HFF-Myc (cell line): ENCODE measurements around the gene RASGRF1.
A peak's percentile ranks its signal among the peaks of the same experiment; 100 is the strongest.

Source experiments
- DNase-seq: peaks from one replicate; pipeline ENCODE4 v3.0.0-alpha.2; 2011; ENCODE audit warnings: low read depth; ENCODE audit errors: extremely low read depth
- H3K4me3 ChIP-seq: replicated peaks from 2 replicates; pipeline ENCODE4 v1.5.1; 2011; ENCODE audit warnings: low read depth, mild to moderate bottlenecking, control low read depth, low read length
- CTCF ChIP-seq: IDR thresholded peaks from 2 replicates; pipeline ENCODE4 v1.5.1; 2012; ENCODE audit warnings: mild to moderate bottlenecking, low read depth, low read length, control low read depth; ENCODE audit errors: missing control alignments

Gene RASGRF1

DNA sequence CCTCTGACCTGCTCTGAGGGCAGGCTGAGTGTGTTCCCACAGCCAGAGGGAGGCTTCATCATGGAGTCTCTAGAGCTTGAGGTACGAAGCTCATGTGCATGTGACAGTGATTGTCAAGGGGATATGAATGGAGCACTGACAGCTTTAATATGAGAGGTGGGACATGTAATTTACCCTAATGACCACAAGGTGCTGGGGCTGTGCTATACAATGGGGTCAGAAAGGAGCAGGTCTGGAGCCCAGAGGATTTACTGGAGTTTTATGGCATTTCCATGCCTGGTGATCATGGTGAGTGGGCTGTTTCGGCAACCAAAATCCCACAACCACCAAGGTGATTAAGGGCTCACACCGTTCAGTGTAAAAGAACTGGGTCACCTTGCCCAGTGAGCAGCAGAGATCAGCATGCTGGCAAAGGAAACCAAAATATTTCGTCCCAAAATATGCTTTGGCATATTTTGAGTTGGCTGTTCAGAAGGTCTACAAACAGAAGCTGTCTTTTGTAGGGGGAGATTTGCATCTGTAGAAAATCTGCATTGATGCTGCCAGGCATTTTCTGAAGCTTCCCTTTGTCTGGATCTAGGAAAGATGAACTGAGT lies 40.1 kb upstream of the RASGRF1 start:
- DNase-seq: no peak
- peak; percentile 12 for TF ChIP-seq CTCF
- H3K4me3 ChIP-seq: no peak overlapping the region

DNA sequence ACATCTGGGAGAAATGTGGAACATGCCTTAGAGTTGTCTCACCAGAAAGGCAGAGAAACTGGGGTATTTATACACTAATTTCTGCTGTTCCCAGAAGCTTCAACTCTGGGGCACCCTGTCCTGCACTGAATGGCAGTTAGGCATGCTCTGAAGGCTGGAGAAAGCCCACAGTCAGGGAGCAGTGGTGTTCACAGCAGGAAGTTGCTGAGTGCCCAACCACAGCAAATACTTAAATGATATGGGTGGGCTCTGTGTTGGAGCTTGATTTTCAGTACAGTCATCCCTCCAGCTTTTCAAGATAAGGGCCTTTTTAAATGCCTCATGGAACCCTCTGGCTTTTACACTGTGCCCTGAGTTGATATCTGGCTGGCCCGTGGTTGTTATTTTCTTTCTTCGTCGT lies 38.7 kb upstream of the RASGRF1 start:
- no peak for TF ChIP-seq CTCF
- no peak overlapping the region for H3K4me3 ChIP-seq
- no peak for DNase-seq

DNA sequence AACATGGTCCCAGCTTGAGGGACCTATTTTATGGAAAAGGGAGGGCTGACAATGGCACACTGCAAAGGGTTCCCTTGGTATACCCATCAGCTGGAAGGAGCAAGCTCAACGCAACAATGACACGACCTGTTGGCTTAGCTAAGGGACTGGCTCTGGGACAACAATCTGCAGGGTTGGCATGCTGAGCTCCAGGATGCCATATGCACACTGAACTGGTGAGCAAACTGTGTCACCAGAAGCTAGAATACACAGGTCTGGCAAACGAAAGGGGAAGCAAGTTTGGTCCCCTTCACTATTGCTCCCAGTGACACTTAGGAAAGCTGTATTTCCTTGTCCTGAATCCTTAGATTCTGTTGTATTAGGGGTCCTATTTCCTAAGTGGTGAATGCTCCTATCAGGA lies 38.0 kb upstream of the RASGRF1 start:
- no peak for DNase-seq
- H3K4me3 ChIP-seq: no peak overlapping the region
- TF ChIP-seq CTCF: no peak

DNA sequence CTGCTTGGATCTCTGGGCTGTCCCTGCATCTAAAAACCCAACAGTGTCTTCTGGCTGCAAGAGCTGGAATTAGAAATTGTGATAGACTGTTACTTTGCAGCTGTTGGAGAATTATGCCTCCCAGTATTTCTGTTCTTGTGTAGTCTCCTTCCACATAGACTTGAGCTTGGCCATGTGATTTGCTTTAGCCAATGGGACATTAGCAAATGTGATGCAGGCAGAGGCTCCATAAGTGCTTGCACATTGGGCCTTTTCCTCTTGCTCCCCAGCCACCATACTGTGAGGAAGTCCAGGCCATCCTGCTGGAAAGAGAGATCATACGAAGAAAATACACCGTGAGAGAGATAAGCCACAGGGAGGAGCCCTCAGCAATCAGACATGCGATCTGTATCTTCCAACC lies 33.8 kb upstream of the RASGRF1 start:
- TF ChIP-seq CTCF: no peak
- no peak for DNase-seq
- H3K4me3 ChIP-seq: no peak overlapping the region

DNA sequence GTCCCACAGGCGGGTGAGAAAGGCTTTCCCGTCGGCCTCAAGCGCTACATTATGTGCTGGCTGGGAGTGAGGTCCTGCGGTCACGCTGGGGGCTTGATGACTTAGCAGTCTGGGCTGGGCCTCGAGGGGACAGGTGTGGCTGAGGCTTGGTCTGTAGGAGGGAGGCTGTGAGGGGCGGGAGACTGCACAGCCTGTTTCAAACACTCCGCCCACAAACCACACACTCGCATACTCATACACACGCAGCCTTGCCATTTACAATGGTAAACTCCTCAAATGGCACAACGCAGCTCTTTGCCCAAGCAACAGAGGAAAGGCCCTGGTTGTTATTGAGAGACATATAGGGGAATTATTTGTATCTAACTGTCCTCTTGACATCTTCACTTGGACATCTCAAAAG lies 32.4 kb upstream of the RASGRF1 start:
- TF ChIP-seq CTCF: no peak
- DNase-seq: no peak
- no peak overlapping the region for H3K4me3 ChIP-seq

DNA sequence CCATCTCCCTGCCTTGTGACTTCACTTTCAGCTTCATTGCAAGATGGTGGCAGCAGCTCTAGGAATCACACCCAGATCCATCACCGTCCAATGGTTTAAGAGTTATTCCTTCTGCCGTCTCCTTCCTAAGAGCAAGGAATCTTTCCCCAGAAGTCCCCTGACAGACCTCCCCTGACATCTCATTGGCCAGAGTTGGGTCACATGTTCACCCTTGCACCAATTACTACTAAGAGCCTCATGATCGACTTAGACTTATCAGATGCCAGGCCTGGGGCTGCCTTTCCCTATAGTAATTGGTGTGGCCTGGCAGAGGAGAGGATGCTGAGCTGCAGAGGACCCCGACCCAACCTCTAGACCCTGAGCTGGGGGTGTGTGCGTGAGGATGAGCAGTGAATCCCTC lies 31.8 kb upstream of the RASGRF1 start:
- H3K4me3 ChIP-seq: no peak overlapping the region
- TF ChIP-seq CTCF: no peak
- no peak for DNase-seq

DNA sequence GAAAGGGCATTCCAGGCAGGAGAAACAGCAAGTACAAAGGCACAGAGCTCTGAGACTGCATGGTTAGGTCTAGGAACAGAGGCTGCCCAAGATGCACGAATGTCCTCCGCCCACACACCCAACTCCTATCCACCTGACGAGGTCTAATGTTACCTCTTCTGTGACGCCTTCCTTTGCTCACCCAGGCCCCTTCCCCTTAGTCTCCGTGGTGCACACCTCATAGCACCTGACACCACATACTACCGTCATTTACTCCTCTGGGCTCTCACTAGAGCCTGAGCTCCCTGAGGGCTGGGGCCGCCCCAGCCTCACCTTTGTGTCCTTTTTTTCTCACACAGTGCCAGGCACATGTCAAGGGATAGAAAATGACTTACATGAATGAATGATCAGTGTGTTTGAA lies 31.0 kb upstream of the RASGRF1 start:
- H3K4me3 ChIP-seq: no peak overlapping the region
- TF ChIP-seq CTCF: no peak
- no peak for DNase-seq
